22Rv1 (cell line): ENCODE data around the gene KIF1A.

ENCODE experiments used
- ZFX ChIP-seq: fragments of 450-650 bp; IDR thresholded peaks from 2 replicates; pipeline ENCODE4 v1.6.1; 2017; ENCODE audit warnings: antibody characterized with exemption, borderline replicate concordance
- TF ChIP-seq, protein P1 (sequence below): fragments of 450-650 bp; IDR thresholded peaks from 2 replicates; pipeline ENCODE4 v1.5.1; 2017; ENCODE audit warnings: mild to moderate bottlenecking

GRCh38 chr2:240705204-240705791, 114.7 kb downstream of the KIF1A start:
- TF ChIP-seq, protein P1, sequence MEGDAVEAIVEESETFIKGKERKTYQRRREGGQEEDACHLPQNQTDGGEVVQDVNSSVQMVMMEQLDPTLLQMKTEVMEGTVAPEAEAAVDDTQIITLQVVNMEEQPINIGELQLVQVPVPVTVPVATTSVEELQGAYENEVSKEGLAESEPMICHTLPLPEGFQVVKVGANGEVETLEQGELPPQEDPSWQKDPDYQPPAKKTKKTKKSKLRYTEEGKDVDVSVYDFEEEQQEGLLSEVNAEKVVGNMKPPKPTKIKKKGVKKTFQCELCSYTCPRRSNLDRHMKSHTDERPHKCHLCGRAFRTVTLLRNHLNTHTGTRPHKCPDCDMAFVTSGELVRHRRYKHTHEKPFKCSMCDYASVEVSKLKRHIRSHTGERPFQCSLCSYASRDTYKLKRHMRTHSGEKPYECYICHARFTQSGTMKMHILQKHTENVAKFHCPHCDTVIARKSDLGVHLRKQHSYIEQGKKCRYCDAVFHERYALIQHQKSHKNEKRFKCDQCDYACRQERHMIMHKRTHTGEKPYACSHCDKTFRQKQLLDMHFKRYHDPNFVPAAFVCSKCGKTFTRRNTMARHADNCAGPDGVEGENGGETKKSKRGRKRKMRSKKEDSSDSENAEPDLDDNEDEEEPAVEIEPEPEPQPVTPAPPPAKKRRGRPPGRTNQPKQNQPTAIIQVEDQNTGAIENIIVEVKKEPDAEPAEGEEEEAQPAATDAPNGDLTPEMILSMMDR, result no peak
- TF ChIP-seq ZFX, result no peak
